CD14-positive monocyte (primary cell): ENCODE data around the gene CCDC186. TPM values are rescaled to one million over a fixed set of nuclear protein-coding genes. Genes with fewer than 3 reads are reported as not detected.

ENCODE experiments used
- DNase-seq, 3 donors: peaks; one replicate each; pipeline ENCODE4 v3.0.0-alpha.2; 2011 to 2022
- H2AFZ ChIP-seq: 2 replicates; pipeline ENCODE4 v1.6.0; 2012; ENCODE audit warnings: mild to moderate bottlenecking, low read depth, low read length, inconsistent platforms; ENCODE audit not compliant: insufficient read depth, poor library complexity, severe bottlenecking
- H3K27ac ChIP-seq, 2 donors: 1 replicate in 1 of 2; 2 replicates in 1 of 2; pipeline ENCODE4 v1.5.1; 2012 to 2013; ENCODE audit warnings: low read length in 2 of 2, control low read depth in 1 of 2, inconsistent platforms in 1 of 2, low read depth in 1 of 2, mild to moderate bottlenecking in 1 of 2
- H3K27me3 ChIP-seq, 2 donors: one replicate each; pipeline versions ENCODE4 v1.6.0 to v1.6.1; 2011 to 2013; ENCODE audit warnings: low read length in 2 of 2; ENCODE audit not compliant: control insufficient read depth in 2 of 2, insufficient read depth in 2 of 2
- H3K36me3 ChIP-seq, 2 donors: replicated peaks in 1 of 2; 1 replicate in 1 of 2; 2 replicates in 1 of 2; pipeline versions ENCODE4 v1.5.1 to v1.6.1; 2012 to 2013; ENCODE audit warnings: low read length in 2 of 2, control low read depth in 1 of 2, inconsistent platforms in 1 of 2, mild to moderate bottlenecking in 1 of 2; ENCODE audit not compliant: insufficient read depth in 2 of 2, control insufficient read depth in 1 of 2
- H3K4me1 ChIP-seq, 2 donors: 1 replicate in 1 of 2; 2 replicates in 1 of 2; pipeline versions ENCODE4 v1.5.1 to v1.6.1; 2012 to 2013; ENCODE audit warnings: low read length in 2 of 2, control low read depth in 1 of 2, inconsistent platforms in 1 of 2, mild to moderate bottlenecking in 1 of 2, moderate library complexity in 1 of 2; ENCODE audit not compliant: insufficient read depth in 2 of 2, control insufficient read depth in 1 of 2
- H3K4me2 ChIP-seq: replicated peaks from 2 replicates; pipeline ENCODE3; 2012; ENCODE audit warnings: low read length, moderate library complexity, mild to moderate bottlenecking; ENCODE audit not compliant: poor library complexity, severe bottlenecking; ENCODE audit errors: extremely low read depth
- H3K4me3 ChIP-seq, 3 experiments: fragments of 200-600 bp in 1 of 3; sonication (generic) in 1 of 3; replicated peaks in 1 of 3; 1 replicate in 2 of 3; 2 replicates in 1 of 3; pipeline ENCODE4 v1.5.1; 2011 to 2013; ENCODE audit warnings: low read length in 3 of 3, mild to moderate bottlenecking in 3 of 3, control low read depth in 2 of 3, low read depth in 2 of 3, inconsistent platforms in 1 of 3, moderate library complexity in 1 of 3
- H3K79me2 ChIP-seq: 2 replicates; pipeline ENCODE4 v1.6.0; 2012; ENCODE audit warnings: mild to moderate bottlenecking, control low read depth, inconsistent platforms, low read length, moderate library complexity; ENCODE audit not compliant: insufficient read depth
- H3K9ac ChIP-seq: 2 replicates; pipeline ENCODE4 v1.6.0; 2017; ENCODE audit warnings: low read length, mild to moderate bottlenecking; ENCODE audit not compliant: insufficient read depth, poor library complexity, severe bottlenecking
- H3K9me3 ChIP-seq, 2 donors: replicated peaks in 1 of 2; 1 replicate in 1 of 2; 2 replicates in 1 of 2; pipeline versions ENCODE4 v1.5.1 to v1.6.1; 2012 to 2013; ENCODE audit warnings: low read length in 2 of 2, control low read depth in 1 of 2; ENCODE audit not compliant: control insufficient read depth in 1 of 2, insufficient read depth in 1 of 2
- H4K20me1 ChIP-seq: 2 replicates; pipeline ENCODE4 v1.6.0; 2012; ENCODE audit warnings: mild to moderate bottlenecking, low read length, control low read depth, moderate library complexity; ENCODE audit not compliant: insufficient read depth
- H3K27ac Mint-ChIP-seq, 7 donors: one replicate each; pipeline ENCODE4 v1.8.0; 2020; ENCODE audit warnings: mild to moderate bottlenecking in 7 of 7, mixed read lengths in 7 of 7, moderate library complexity in 6 of 7, inconsistent platforms in 2 of 7
- H3K27me3 Mint-ChIP-seq, 3 donors: one replicate each; pipeline ENCODE4 v1.8.0; 2021 to 2022; ENCODE audit warnings: low read depth in 3 of 3, mild to moderate bottlenecking in 3 of 3, mixed read lengths in 3 of 3, moderate library complexity in 3 of 3, inconsistent platforms in 1 of 3
- H3K36me3 Mint-ChIP-seq, 2 donors: one replicate each; pipeline ENCODE4 v1.8.0; 2020; ENCODE audit warnings: mixed read lengths in 2 of 2, inconsistent platforms in 1 of 2, mild to moderate bottlenecking in 1 of 2
- H3K4me1 Mint-ChIP-seq: one replicate; pipeline ENCODE4 v1.8.0; 2020; ENCODE audit warnings: mild to moderate bottlenecking, mixed read lengths
- H3K4me3 Mint-ChIP-seq, 2 donors: one replicate each; pipeline ENCODE4 v1.8.0; 2020; ENCODE audit warnings: mild to moderate bottlenecking in 2 of 2, mixed read lengths in 2 of 2, moderate library complexity in 1 of 2
- H3K9me3 Mint-ChIP-seq, 7 donors: one replicate each; pipeline ENCODE4 v1.8.0; 2020 to 2022; ENCODE audit warnings: mixed read lengths in 7 of 7, mild to moderate bottlenecking in 6 of 7, moderate library complexity in 6 of 7, inconsistent platforms in 2 of 7
- CTCF ChIP-seq: fragments of 200-600 bp; IDR thresholded peaks from one replicate; pipeline ENCODE4 v1.8.0; 2022; ENCODE audit warnings: antibody characterized with exemption, mild to moderate bottlenecking
- WGBS: methylation state at CpG from one replicate; pipeline ENCODE4 v1.1.5; 2013; ENCODE audit warnings: missing lambda C conversion rate; ENCODE audit not compliant: insufficient coverage; 5-methylcytosine and 5-hydroxymethylcytosine counted together
- intact Hi-C, 2 donors: fragments of 100-400 bp; cut with micrococcal nuclease; formaldehyde crosslinking; loops; one replicate each; pipeline versions ENCODE4 v1.15.0 to v1.15.1; 2023
- polyA plus RNA-seq, 3 donors: library from polyadenylated mRNA; depleted of rRNA in 1 of 3; unstranded in 2 of 3; stranded (reverse) in 1 of 3; fragments of 300-500 nt in 2 of 3; fragments of >200 nt in 1 of 3; fragmentation: Illumina TruSeq in 2 of 3; gene quantifications; 1 replicate in 2 of 3; 2 replicates in 1 of 3; pipeline ENCODE4 v1.2.3, GENCODE V29; 2012 to 2021

Gene CCDC186
- polyA plus RNA-seq, 3 donors: 6.9 to 9.8 (median 8.9) TPM

GRCh38 chr10:114199239-114199638, 25.2 kb upstream of the CCDC186 start:
- H3K9me3 ChIP-seq: no peaks in the 10 kb centered on the region
- no peak overlapping the region for H3K27ac ChIP-seq
- no peaks in the 10 kb centered on the region for H4K20me1 ChIP-seq
- H3K36me3 ChIP-seq: no peaks in the 10 kb centered on the region
- H3K27me3 ChIP-seq: no peaks in the 10 kb centered on the region
- intact Hi-C loops: no loop called here
- H3K79me2 ChIP-seq: no peaks in the 10 kb centered on the region
- no peaks in the 10 kb centered on the region for H3K36me3 Mint-ChIP-seq
- H3K27ac Mint-ChIP-seq: no peak overlapping the region
- WGBS: no CpG with 5 or more reads among the region's 4 CpGs
- H3K4me2 ChIP-seq: no peak overlapping the region
- peaks cover 0 to 10% (median 4%) of the 10 kb centered on the region in 3 donors for H3K27me3 Mint-ChIP-seq
- H3K4me1 Mint-ChIP-seq: no peaks in the 10 kb centered on the region
- no peak overlapping the region for H3K4me3 Mint-ChIP-seq
- H3K4me1 ChIP-seq: no peaks in the 10 kb centered on the region
- H3K9me3 Mint-ChIP-seq: peaks cover 0 to 7% (median 0%) of the 10 kb centered on the region in 7 donors
- no peak overlapping the region for H3K4me3 ChIP-seq
- DNase-seq: no peak
- no peak for TF ChIP-seq CTCF
- H2AFZ ChIP-seq: no peak overlapping the region
- no peak overlapping the region for H3K9ac ChIP-seq

- Histone ChIP-seq H3K27ac (no peak overlapping the region), H3K9ac (no peak overlapping the region), H3K4me2 (no peak overlapping the region), H4K20me1 (no peaks in the 10 kb centered on the region), H3K4me3 (no peak overlapping the region), H3K27me3 (no peaks in the 10 kb centered on the region), H3K9me3 (no peaks in the 10 kb centered on the region), H3K4me1 (no peaks in the 10 kb centered on the region), H3K79me2 (no peaks in the 10 kb centered on the region), H2AFZ (no peak overlapping the region), H3K36me3 (no peaks in the 10 kb centered on the region)
- WGBS: no CpG with 5 or more reads among the region's 2 CpGs
- peaks cover 0 to 8% (median 3%) of the 10 kb centered on the region in 3 donors for H3K27me3 Mint-ChIP-seq
- H3K9me3 Mint-ChIP-seq: peaks cover 0 to 7% (median 0%) of the 10 kb centered on the region in 7 donors
- TF ChIP-seq CTCF: no peak
- intact Hi-C loops: no loop called here
- H3K4me1 Mint-ChIP-seq: no peaks in the 10 kb centered on the region
- no peak overlapping the region for H3K27ac Mint-ChIP-seq
- no peak overlapping the region for H3K4me3 Mint-ChIP-seq
- no peaks in the 10 kb centered on the region for H3K36me3 Mint-ChIP-seq
- no peak for DNase-seq
Measured at GRCh38 chr10:114195079-114195478, 21.1 kb upstream of the CCDC186 start.
